GM19025 (cell line): Measurements from ENCODE around the gene HIGD1B.

Experiments used
- ATAC-seq: cut with Tn5 transposase; IDR thresholded peaks from one replicate; pipeline ENCODE4 v1.9.1; 2021; ENCODE audit warnings: mild to moderate bottlenecking, low read depth, moderate library complexity; ENCODE audit not compliant: unreplicated experiment

The HIGD1B gene

GRCh38 chr17:44832805-44833204 lies 14.9 kb upstream of the HIGD1B start:
- ATAC-seq = no peak

GRCh38 chr17:44837196-44837595 lies 10.5 kb upstream of the HIGD1B start:
- ATAC-seq = no peak

GRCh38 chr17:44840274-44840673 lies 7.4 kb upstream of the HIGD1B start:
- no peak for ATAC-seq

GRCh38 chr17:44840936-44841335 lies 6.7 kb upstream of the HIGD1B start:
- no peak for ATAC-seq

GRCh38 chr17:44842748-44843147 lies 4.9 kb upstream of the HIGD1B start:
- no peak for ATAC-seq

GRCh38 chr17:44844390-44844830 lies 3.3 kb upstream of the HIGD1B start:
- ATAC-seq = no peak

DNA sequence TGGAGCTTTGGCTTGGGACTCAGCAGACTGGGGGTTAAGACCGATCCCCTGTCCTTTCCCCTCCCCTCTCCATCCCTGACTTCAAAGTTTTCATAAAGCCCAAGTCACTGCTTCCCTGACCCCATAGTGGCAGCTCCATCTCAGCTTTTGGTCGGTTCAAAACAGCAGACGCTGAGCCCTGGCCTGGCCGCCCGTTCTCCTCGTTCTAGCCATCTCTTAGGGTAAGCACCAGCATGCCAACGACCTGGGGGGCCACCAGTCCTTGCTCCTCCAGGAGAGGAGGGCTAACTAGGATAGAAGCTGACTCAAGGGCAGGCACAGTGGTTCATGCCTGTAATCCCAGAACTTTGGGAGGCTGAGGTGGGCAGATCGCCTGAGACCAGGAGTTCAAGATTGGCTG lies 1.5 kb upstream of the HIGD1B start:
- no peak for ATAC-seq

GRCh38 chr17:44848257-44848795 lies 643 bp downstream of the HIGD1B start:
- no peak for ATAC-seq

- ATAC-seq = no peak
Measured at GRCh38 chr17:44848961-44849489, 1.3 kb downstream of the HIGD1B start.

GRCh38 chr17:44850025-44850424 lies 2.3 kb downstream of the HIGD1B start:
- ATAC-seq = no peak

DNA sequence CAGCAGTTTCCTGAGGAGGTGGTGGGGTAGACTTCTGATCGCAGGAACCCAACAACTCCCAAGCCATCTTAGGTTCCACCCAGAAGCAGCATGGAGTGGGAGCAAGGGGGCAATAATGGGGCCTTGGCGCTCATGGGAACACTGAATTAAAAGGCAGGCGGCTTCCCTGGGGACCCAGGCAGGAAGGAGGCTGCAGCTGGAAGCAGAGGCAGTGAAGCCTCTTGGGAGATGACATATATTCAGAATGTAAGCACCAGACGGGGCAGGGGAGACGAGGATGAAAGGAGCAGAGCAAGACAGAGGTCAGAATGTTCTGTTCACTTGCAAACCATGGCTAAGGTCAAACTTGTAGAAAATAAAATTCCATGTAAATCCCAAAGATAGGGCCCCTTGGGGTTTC lies 2.9 kb downstream of the HIGD1B start:
- no peak for ATAC-seq

DNA sequence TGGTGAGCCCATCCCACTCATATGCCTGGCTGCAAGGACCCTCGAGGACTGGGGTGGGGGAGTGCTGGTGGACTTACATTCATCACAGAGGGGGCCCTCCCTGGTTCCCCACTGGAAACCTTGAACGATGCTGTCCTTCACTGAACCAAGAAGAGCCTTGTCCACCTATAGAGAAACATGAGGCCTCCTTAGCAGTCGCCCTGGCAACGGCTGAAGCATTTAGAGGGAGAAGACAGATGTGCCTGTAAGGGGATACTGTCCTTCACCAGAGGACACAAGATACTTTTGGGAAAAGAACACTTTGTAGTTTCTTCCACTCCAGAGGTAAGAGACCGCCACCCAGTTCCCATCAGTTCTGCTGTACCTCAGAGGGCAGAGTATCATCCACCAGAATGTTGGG lies 6.5 kb downstream of the HIGD1B start:
- no peak for ATAC-seq

GRCh38 chr17:44859701-44860100 lies 12.0 kb downstream of the HIGD1B start:
- no peak for ATAC-seq

DNA sequence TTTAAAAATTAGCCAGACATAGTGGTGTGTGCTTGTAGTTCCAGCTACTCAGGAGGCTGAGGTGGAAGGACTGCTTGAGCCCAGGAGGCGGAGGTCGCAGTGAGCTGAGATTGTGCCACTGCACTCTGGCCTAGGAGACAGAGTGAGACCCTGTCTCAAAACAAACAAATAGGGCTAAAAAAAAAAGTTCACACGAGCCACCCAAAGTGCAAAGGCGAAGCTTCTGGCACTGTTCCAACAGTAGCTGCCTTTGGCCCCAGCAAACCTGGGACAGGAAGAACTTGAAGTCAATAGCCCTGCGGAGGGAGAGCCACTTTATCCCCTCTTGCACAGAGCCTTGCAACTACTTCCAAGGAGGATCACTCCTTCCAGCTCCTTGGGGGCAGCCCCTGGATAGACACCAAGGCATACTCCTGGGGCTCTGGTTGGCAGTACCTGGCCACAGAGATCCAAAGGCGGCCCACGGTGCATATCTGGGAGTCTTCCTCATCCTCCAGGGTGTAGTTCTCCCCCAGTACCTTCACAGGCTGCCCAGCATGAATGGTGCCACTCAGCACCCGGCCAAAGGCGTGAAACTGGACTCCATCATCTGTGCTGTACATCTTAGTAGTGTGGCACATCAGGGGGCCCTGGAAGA lies 14.7 kb downstream of the HIGD1B start:
- ATAC-seq = no peak

DNA sequence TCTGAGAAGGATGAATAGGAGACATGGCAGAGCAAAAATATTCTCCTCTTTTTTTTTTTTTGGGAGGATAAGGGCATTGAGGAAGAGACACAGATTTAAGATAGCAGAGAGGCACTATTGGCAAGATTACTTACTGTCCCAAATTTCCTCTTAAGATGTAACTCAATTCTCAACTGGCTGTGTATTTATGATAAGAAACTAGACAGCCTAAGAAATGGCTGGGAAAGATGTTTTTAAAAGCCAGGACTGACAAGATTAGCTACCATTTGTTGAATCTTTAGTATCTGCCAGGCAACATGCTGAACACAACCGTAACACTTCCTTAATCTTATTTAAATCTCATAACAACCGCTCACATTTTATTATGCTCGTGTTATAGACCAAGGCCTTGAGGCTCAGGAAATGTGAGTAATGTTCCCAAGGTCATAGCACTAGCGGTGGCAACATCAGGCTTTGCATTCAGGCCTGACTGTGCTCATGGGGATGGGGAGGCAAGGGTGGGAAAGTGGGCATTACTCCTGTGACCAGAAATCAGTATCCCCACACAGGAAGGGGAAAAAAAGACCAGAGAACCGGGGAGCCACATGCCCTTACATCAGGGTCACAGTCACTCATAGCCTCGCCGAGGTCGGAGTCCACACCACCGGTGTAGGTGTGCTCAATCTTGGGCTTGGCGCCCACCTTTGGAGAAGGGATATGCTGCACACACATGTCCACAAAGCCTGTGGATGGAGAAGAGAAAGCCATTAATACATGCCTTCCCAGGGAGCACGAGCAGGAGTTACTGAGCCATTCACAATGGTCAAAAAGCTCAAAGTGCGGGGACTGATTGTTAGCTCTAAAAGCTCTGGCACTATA lies 15.6 kb downstream of the HIGD1B start:
- no peak for ATAC-seq

DNA sequence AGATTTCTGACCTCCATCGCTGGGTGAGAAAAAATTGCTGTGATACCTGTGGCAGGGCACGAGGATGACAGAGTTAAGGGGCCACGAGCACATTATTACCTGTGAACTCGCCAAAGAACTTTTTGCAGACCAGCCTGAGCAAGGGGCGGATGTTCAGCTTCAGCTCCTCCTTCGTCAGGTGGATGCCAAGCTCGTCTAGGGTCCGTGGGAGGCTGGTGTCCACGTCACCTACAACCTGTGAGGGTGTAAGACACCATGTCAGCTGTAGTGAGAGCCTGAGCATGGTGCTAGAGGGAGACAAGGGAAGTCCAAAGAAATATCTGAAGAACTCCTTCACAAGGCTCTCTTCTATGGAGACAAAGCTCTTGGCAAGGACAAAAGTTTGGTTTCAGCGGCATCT lies 17.1 kb downstream of the HIGD1B start:
- ATAC-seq = no peak

- ATAC-seq = no peak
Measured at GRCh38 chr17:44865231-44865660, 17.6 kb downstream of the HIGD1B start.

GRCh38 chr17:44865931-44866330 lies 18.2 kb downstream of the HIGD1B start:
- ATAC-seq = no peak

DNA sequence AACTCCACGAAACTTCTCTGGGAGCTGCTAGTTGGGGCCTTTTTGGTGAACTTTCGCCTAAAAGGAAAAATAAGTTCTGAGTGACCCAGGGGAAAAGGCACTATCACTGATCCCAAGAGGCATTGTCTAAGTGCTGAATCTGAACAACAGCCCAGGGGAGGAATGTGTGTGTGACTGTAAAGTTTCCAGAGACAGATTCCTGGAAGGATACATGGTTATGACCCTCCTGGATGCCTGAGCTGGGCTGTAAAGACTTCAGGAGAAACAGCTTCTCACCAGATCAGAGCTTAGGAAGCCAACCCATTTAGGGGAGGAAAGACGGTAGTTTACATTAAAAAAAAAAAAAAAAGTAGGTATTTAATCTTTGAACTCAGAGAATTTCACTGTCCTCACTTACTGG lies 20.2 kb downstream of the HIGD1B start:
- no peak for ATAC-seq

- ATAC-seq = no peak
Measured at GRCh38 chr17:44871556-44871955, 23.9 kb downstream of the HIGD1B start.

DNA sequence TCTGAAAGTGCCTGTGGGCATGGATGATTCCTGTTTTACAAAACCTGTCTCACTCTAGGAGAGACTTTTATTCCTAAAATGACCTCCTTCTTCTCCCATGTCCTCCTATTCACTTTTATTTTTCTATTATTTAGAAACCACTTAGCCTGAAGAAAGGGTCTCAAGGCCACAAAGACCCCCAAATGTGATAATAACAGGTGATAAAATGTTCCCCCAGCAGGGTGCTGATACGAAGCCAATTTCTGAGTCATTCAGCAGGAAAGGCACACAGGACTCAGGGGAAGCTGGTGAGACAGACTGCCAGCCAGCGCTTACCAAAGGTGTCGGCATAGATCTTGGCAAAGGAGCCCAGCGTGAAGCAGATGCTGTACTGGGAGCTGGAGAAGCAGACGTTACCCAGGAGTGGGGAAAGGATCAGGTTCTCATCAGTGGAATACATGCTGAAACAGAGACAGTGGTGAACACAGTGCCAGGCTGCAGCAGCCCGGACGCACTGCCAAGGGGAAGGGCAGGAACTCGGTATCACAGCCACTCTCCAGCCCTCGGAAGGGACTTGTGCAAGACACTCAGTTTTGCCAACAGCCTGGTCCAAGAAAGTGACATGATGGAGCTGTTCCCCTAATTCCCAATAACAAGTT lies 24.6 kb downstream of the HIGD1B start:
- ATAC-seq = no peak
